HG02610 (cell line): Measurements from ENCODE around the gene TTLL10.

ENCODE experiments used
- ATAC-seq: cut with Tn5 transposase; IDR thresholded peaks from one replicate; pipeline ENCODE4 v1.9.1; 2021; ENCODE audit warnings: mild to moderate bottlenecking, moderate library complexity; ENCODE audit not compliant: unreplicated experiment

TTLL10 gene

DNA sequence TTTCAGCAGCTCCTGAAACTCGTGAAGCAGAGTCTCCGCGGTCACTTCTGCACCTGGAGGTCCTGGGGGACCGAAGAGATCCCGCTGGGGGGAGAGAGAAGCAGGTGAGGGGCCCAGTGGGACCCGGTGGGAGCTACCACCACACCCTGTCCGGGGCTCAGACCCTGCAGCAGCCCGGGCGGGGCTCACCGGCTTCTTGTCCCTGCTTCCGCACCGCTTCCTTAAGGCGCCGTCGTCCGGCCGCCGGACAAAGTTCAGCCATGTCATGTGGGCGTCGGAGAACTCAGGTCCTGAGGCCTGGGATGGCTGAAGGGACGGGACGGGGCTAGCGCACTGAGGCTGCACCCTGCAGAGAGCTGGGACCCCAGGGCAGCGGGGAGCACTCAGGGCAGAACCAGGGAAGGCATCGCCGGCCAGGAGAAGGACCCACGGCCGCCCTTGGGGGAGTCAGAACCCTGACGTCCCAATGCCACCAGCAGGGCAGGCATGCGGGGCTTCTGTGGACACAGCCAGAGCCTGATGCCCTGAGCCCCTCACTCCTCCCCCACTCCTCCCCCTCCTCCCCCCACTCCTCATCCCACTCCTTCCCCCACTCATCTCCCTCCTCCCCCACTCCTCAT, 70.6 kb downstream of the TTLL10 start:
- no peak for ATAC-seq

- no peak for ATAC-seq
Observed at GRCh38 chr1:1245178-1245816, 71.6 kb downstream of the TTLL10 start.

GRCh38 chr1:1245817-1246576, 72.3 kb downstream of the TTLL10 start:
- ATAC-seq: no peak

GRCh38 chr1:1246577-1247340, 73.1 kb downstream of the TTLL10 start, which contains the start of gene C1QTNF12:
Gene C1QTNF12 (minus strand): TSS chr1:1246722. CDS start chr1:1246690, 32 bp downstream.
- no peak for ATAC-seq

DNA sequence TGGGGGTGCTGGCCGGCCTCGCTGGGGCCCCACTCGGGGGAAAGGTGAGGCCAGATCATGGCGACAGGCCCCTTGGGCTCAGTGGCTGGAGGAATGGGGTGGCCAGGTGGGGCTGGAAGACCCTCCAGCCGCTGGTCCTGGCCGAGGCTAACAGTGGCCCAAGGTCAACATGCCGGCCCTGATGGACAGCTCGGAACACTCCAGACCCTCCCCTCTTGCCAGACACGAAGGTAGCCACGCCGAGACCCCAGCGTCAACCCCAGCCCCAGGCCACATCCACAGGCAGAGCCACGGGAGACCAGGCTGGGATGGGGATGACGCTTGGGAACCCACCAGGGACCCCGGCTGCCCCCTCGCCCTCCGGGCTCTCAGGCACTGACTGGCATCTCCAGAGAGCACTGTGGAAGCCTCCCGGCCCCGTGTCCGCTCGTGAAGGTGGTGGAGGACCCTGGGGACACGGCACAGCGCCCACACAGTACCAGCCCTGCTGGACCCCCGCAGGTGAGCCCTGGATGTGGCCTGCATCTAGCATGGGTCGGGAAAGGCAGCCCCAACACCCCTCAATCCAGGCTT, 73.7 kb downstream of the TTLL10 start:
- ATAC-seq: no peak
